ENCODE results near the gene SEC22C. TPM values are rescaled to one million over a fixed set of nuclear protein-coding genes. Genes with fewer than 3 reads are reported as not detected.

The SEC22C gene
- total and polyA plus RNA-seq, 2 donors (not counting 1 experiment from before 2014, with no cell fraction given) = 19.2 to 44.8 TPM

DNA sequence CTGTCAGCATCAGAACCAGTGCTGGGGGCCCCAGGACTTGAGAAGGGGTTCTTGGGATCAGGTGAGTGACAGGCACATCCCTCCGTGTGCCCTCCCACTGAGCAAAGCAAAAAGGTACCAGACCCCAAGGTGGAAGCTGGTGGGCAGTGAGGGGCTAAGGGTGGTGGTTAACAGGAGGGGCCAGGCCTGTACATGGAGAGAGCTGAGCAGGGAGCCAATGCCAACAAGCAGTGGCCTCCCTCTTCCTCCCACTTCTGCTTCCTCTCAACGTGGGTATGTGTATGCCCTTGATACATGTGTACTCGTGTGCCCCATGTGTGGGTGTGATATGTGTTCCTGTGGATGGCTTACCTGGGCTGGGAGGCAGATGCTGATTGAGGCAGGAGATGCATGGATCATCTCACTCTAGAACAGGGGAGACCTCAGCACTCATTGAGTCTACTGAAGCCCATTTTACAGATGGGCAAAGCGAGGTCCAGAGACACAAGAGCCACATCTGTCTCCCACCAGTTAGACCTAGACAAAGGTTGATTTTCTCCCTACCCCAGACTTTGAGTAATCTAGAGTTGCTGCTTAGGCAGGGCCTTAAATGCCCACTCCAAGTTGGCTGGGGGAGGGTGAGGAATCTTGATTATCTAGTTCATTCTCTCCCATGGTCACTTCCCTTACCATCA, 78.4 kb downstream of the SEC22C start:
- ATAC-seq (ENCODE audit: low read depth) (no peak), DNase-seq (no peak)
- Mint-ChIP-seq H3K4me3 (peak overlapping the region; percentile 82), H3K27me3 (peaks cover 25% of the 10 kb centered on the region), H3K9me3 (ENCODE audit: insufficient read depth) (no peaks in the 10 kb centered on the region), H3K4me1 (peaks cover 25% of the 10 kb centered on the region), H3K27ac (no peak overlapping the region)
- peaks cover 0 to 34% (median 16%) of the 10 kb centered on the region in 4 experiments for H3K27me3 ChIP-seq (replicated peaks in 1 of 4; ENCODE audit: control extremely low read depth in 1 of 4, control insufficient read depth in 3 of 4, insufficient read depth in 4 of 4, low read length in 3 of 4)
- 92% methylated on average over 3 of the region's 4 CpGs for WGBS (ENCODE audit: insufficient coverage)
- H3K4me2 ChIP-seq (replicated peaks; ENCODE audit: low read depth, low read length, poor library complexity, severe bottlenecking) = peak overlapping the region; percentile 83
- TF ChIP-seq EZH2 (IDR thresholded peaks at IDR 0.05; ENCODE audit: borderline replicate concordance, insufficient read depth, low read depth, low read length, poor library complexity, severe bottlenecking) = no peak
- no peak for TF ChIP-seq CTCF (IDR thresholded peaks at IDR 0.05)
- H2AFZ ChIP-seq (ENCODE audit: insufficient read depth, low read depth, low read length, poor library complexity, severe bottlenecking) = peak overlapping the region; percentile 92
- H3K4me3 ChIP-seq (ENCODE audit: control extremely low read depth in 1 of 5, extremely low read depth in 1 of 5, insufficient read depth in 1 of 5, low read depth in 2 of 5, low read length in 4 of 5) = no peak overlapping the region
- intact Hi-C loops (cut with micrococcal nuclease) = loop anchor here (2.0 to 5.0 kb wide), 4 partner anchors 43 to 1189 kb away; partner anchors contain the start of genes ABHD5 and SEC22C
- no peaks in the 10 kb centered on the region for H3K79me2 ChIP-seq (ENCODE audit: control insufficient read depth, insufficient read depth, low read length)
- ChIA-PET CTCF (interaction anchor here (0.8 to 3.5 kb wide), 3 partner anchors 37 to 54 kb away, joined by 4 to 56 read pairs (median 22); no protein-coding TSS in a partner anchor), POLR2A (no interaction called here)
- H3K27ac ChIP-seq (ENCODE audit: low read length in 2 of 2) = no peak overlapping the region
- H3K36me3 ChIP-seq (replicated peaks in 1 of 2; ENCODE audit: control extremely low read depth in 1 of 2, control insufficient read depth in 1 of 2, extremely low read depth in 1 of 2, insufficient read depth in 2 of 2, low read length in 1 of 2) = no peaks in the 10 kb centered on the region
- no peaks in the 10 kb centered on the region for H4K20me1 ChIP-seq (ENCODE audit: control insufficient read depth, insufficient read depth, low read length, poor library complexity, severe bottlenecking)
- no peak overlapping the region for H3K9ac ChIP-seq (ENCODE audit: low read length)
- H3K9me3 ChIP-seq (ENCODE audit: control extremely low read depth in 1 of 3, control insufficient read depth in 2 of 3, insufficient read depth in 1 of 3, low read length in 2 of 3) = no peaks in the 10 kb centered on the region
- peaks cover 11 to 21% of the 10 kb centered on the region in 2 donors for H3K4me1 ChIP-seq (ENCODE audit: control insufficient read depth in 2 of 2, insufficient read depth in 2 of 2, low read length in 2 of 2)

Measured in B cell (primary cell).